GM21825 (cell line): ENCODE data around the gene YPEL4.

Experiments used
- ATAC-seq: cut with Tn5 transposase; IDR thresholded peaks from one replicate; pipeline ENCODE4 v1.9.1; 2021; ENCODE audit warnings: mild to moderate bottlenecking, moderate library complexity; ENCODE audit not compliant: unreplicated experiment

The YPEL4 gene

GRCh38 chr11:57651408-57651807 is 1.7 kb upstream of the YPEL4 start:
- ATAC-seq = no peak

- ATAC-seq = no peak
Measured at GRCh38 chr11:57650739-57651090, 1.0 kb upstream of the YPEL4 start.

GRCh38 chr11:57648801-57649735 is 644 bp downstream of the YPEL4 start:
- ATAC-seq = no peak

GRCh38 chr11:57647960-57648800 is 1.5 kb downstream of the YPEL4 start:
- no peak for ATAC-seq

- ATAC-seq = no peak
Measured at GRCh38 chr11:57647372-57647771, 2.3 kb downstream of the YPEL4 start.

GRCh38 chr11:57646799-57647303 is 2.9 kb downstream of the YPEL4 start:
- ATAC-seq = no peak

GRCh38 chr11:57646194-57646798 is 3.4 kb downstream of the YPEL4 start:
- ATAC-seq = no peak

- no peak for ATAC-seq
Measured at GRCh38 chr11:57645689-57646085, 4.0 kb downstream of the YPEL4 start.

GRCh38 chr11:57644748-57645688 is 4.7 kb downstream of the YPEL4 start:
- ATAC-seq = peak; percentile 67

GRCh38 chr11:57643802-57644201 is 5.9 kb downstream of the YPEL4 start:
- no peak for ATAC-seq

GRCh38 chr11:57641011-57641807 is 8.5 kb downstream of the YPEL4 start:
- ATAC-seq = no peak

GRCh38 chr11:57640068-57640800 is 9.5 kb downstream of the YPEL4 start:
- ATAC-seq = no peak

GRCh38 chr11:57639321-57640067 is 10.2 kb downstream of the YPEL4 start:
- ATAC-seq = no peak

- ATAC-seq = no peak
Measured at GRCh38 chr11:57638811-57639320, 10.8 kb downstream of the YPEL4 start.

- no peak for ATAC-seq
Measured at GRCh38 chr11:57638005-57638781, 11.5 kb downstream of the YPEL4 start.

- no peak for ATAC-seq
Measured at GRCh38 chr11:57637626-57638004, 12.1 kb downstream of the YPEL4 start.

- no peak for ATAC-seq
Measured at GRCh38 chr11:57635246-57635645, 14.5 kb downstream of the YPEL4 start.
